Ovary (tissue), 9 donors: Measurements from ENCODE around the gene GALNT15. TPM values are rescaled to one million over a fixed set of nuclear protein-coding genes. Genes with fewer than 3 reads are reported as not detected.

Experiments used
- DNase-seq, 5 donors: peaks; one replicate each; pipeline ENCODE4 v3.0.0-alpha.2; 2019 to 2020
- H3K27ac ChIP-seq, 2 donors: fragments of 200-600 bp; one replicate each; pipeline versions ENCODE4 v1.5.1 to v1.8.0; 2019 to 2022
- H3K27me3 ChIP-seq: fragments of 200-600 bp; one replicate; pipeline ENCODE4 v1.8.0; 2022
- H3K36me3 ChIP-seq: fragments of 200-600 bp; sonication (generic); one replicate; pipeline ENCODE4 v1.5.1; 2019
- H3K4me1 ChIP-seq: one replicate; pipeline ENCODE4 v1.8.1; 2013; ENCODE audit warnings: mild to moderate bottlenecking, moderate library complexity; ENCODE audit not compliant: insufficient read depth
- H3K4me3 ChIP-seq: fragments of 200-600 bp; sonication (generic); one replicate; pipeline ENCODE4 v1.5.1; 2017
- H3K9me3 ChIP-seq, 2 donors: fragments of 200-600 bp in 1 of 2; sonication (generic) in 1 of 2; one replicate each; pipeline versions ENCODE4 v1.5.1 to v1.8.1; 2013 to 2019; ENCODE audit warnings: mild to moderate bottlenecking in 1 of 2, moderate library complexity in 1 of 2
- EP300 ChIP-seq: sonication (generic); formaldehyde crosslinking; IDR thresholded peaks from one replicate; pipeline ENCODE4 v1.6.1; 2017; ENCODE audit warnings: antibody characterized with exemption
- POLR2A ChIP-seq: fragments of 450-650 bp; IDR thresholded peaks from one replicate; pipeline ENCODE4 v1.6.1; 2017; ENCODE audit warnings: antibody characterized with exemption, mild to moderate bottlenecking, moderate library complexity
- WGBS, 3 donors: extraction: QIAGEN DNeasy Blood & Tissue Kit in 1 of 3; methylation state at CpG; one replicate each; pipeline versions ENCODE4 v1.1.5 to v1.1.7; 2013 to 2017; 5-methylcytosine and 5-hydroxymethylcytosine counted together
- intact Hi-C, 4 donors: fragments of 100-400 bp; cut with DNase I; formaldehyde crosslinking; loops; one replicate each; pipeline versions ENCODE4 v1.11.0 to v1.15.1; 2022 to 2023
- polyA plus RNA-seq, 2 donors: library from polyadenylated mRNA; stranded (reverse); fragments of 200-250 nt in 1 of 2; fragments of 350-450 nt in 1 of 2; fragmentation: Illumina TruSeq in 1 of 2; extraction: RNeasy Lipid Tissue Mini Kit (QIAGEN cat#74804) in 1 of 2; gene quantifications; one replicate each; pipeline ENCODE4 v1.2.3, GENCODE V29; 2013 to 2014
- total RNA-seq, 7 donors: library from RNA; depleted of rRNA in 2 of 7; stranded (reverse); fragments of >200 nt in 2 of 7; fragmentation: NEBNext Ultra II Directional in 3 of 7; extraction: Animal tissue kit (Norgen Biotek cat#: 25700) in 3 of 7; gene quantifications; one replicate each; pipeline versions ENCODE4 v1.1.0 to v1.2.4, GENCODE V29; 2016 to 2023
- TF ChIP-seq, protein P1 (sequence below), 3 donors: fragments of 450-650 bp in 2 of 3; fragments of 200-600 bp in 1 of 3; IDR thresholded peaks; one replicate each; pipeline versions ENCODE4 v1.5.1 to v1.8.0; 2016 to 2022; ENCODE audit warnings: antibody characterized with exemption in 3 of 3, mild to moderate bottlenecking in 1 of 3
- donor health status: DM: no; HTN: no; CAD: no; lungs with moderate emphysema.
- donor health status: DM: no; HTN: no; CAD: no.
- donor health status: Bipolar disorder and iron deficiency.
- donor health status: DM: yes; HTN: yes; CAD: no.
- donor health status: DM: no; HTN: no; CAD: no.
- donor health status: DM: yes; HTN: yes; CAD: no.

The GALNT15 gene
- total and polyA plus RNA-seq, 9 donors: 14.5 to 118 (median 28.5) TPM

DNA sequence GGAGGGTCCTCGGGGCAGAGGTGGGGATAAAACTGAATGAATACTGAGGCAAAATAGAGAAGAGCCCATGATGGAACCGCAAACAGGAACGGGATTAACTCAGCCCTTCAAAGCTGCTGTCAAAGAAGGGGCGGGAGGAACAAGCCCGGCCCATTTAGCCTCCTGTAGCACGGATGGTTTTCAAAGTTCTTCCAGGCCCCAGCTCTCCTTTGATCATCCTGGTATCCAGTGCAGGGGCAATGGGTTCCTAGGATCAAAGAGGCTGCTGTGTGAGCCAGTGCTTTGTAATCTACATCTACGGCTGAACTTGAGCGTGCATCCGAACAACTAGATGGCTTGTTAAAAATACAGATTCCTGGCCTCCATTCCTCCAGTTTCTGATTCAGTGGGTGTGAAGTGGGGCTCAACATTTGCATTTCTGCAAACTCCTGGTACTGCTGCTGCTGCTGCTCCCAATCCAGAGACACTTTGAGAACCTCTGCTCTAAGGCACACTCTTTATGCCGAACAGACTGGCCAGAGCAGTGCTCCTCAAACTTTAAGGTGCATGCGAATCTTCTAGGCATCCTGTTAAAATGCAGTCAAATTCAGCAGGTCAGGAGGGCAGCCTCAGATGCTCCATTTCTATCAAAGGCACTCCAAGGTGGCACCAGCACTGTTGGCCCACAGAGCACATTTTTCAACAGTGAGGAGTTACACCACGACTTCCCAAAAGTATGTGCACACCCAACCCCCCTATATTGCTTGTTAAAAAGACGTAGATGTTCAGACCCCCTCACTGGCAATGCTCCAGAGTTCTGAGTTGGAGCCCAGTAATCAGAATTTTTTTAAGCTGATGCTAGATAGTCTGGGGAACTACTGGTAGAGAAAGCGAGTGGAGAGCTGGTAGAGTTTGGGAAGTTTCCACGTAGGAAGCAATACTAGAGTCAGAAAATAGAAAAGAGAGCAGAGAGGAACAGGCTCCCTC lies 5.6 kb downstream of the GALNT15 start:
- H3K27me3 ChIP-seq: no peaks in the 10 kb centered on the region
- 90 to 92% (median 91%) methylated on average over 15 of the region's 15 CpGs for WGBS, 3 donors
- H3K27ac ChIP-seq: no peak overlapping the region
- intact Hi-C loops: loop anchor here (5.0 to 10.0 kb wide), 6 partner anchors 57 to 368 kb away; no protein-coding TSS in a partner anchor
- no peak overlapping the region for H3K4me3 ChIP-seq
- H3K9me3 ChIP-seq: no peaks in the 10 kb centered on the region
- TF ChIP-seq, protein P1, sequence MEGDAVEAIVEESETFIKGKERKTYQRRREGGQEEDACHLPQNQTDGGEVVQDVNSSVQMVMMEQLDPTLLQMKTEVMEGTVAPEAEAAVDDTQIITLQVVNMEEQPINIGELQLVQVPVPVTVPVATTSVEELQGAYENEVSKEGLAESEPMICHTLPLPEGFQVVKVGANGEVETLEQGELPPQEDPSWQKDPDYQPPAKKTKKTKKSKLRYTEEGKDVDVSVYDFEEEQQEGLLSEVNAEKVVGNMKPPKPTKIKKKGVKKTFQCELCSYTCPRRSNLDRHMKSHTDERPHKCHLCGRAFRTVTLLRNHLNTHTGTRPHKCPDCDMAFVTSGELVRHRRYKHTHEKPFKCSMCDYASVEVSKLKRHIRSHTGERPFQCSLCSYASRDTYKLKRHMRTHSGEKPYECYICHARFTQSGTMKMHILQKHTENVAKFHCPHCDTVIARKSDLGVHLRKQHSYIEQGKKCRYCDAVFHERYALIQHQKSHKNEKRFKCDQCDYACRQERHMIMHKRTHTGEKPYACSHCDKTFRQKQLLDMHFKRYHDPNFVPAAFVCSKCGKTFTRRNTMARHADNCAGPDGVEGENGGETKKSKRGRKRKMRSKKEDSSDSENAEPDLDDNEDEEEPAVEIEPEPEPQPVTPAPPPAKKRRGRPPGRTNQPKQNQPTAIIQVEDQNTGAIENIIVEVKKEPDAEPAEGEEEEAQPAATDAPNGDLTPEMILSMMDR (IDR thresholded peaks at IDR 0.05): no peak
- H3K36me3 ChIP-seq: no peaks in the 10 kb centered on the region
- no peak for DNase-seq
- peaks cover 8% of the 10 kb centered on the region for H3K4me1 ChIP-seq

DNA sequence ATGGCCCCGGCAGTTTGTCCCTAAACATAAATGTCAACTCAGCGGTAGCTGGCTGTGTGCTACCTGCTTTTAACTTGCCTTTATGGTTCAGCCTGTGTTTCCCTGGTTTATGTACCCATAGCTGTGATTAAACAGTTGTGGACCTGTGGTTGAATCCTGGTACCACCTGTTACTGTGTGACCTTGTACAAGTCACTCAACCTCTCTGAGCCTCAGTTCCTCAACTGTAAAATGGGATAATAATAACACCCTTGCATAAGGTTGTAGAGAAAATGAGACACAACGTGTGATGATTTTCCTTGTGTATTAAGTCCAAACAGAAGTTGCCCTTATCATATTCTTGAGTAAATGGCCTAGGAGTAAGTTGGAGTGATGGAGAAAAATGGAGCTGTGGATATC lies 6.3 kb downstream of the GALNT15 start:
- Histone ChIP-seq H3K9me3 (no peaks in the 10 kb centered on the region), H3K4me3 (no peak overlapping the region), H3K27me3 (no peaks in the 10 kb centered on the region), H3K27ac (no peak overlapping the region), H3K36me3 (no peaks in the 10 kb centered on the region), H3K4me1 (peaks cover 4% of the 10 kb centered on the region)
- intact Hi-C loops: loop anchor here in 1 of 4 donors (5.0 kb wide), 1 partner anchor 57 kb away; no protein-coding TSS in a partner anchor
- TF ChIP-seq POLR2A (no peak), EP300 (no peak)
- TF ChIP-seq, protein P1 (IDR thresholded peaks at IDR 0.05): no peak
- DNase-seq: no peak
- WGBS, 3 donors: 91 to 93% (median 93%) methylated on average over 3 of the region's 3 CpGs

DNA sequence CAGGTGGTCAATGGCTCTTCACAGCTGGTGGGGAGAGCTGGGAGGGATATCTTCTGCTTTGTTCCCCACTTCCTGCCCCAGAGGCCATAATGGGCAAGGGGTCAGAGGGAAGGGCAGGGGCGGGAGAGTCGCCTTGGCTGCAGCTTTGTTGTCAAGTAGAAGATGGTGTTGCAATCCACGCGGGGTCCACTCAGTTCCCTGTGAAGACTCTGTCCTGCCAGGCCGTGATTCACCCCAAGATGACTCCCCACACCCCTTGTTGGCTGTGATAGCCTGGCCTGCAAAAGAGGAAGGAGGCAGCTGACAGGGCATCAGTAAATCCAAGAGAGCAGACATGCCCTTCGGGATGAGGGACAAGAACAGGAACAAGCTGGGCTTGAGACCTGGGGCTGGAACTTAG lies 6.9 kb downstream of the GALNT15 start:
- no peaks in the 10 kb centered on the region for H3K36me3 ChIP-seq
- 71 to 84% (median 80%) methylated on average over 6 of the region's 6 CpGs for WGBS, 3 donors
- H3K27ac ChIP-seq: no peak overlapping the region
- H3K9me3 ChIP-seq: no peaks in the 10 kb centered on the region
- no peak overlapping the region for H3K4me3 ChIP-seq
- intact Hi-C loops: loop anchor here in 1 of 4 donors (5.0 kb wide), 1 partner anchor 56 kb away; no protein-coding TSS in a partner anchor
- peaks cover 4% of the 10 kb centered on the region for H3K4me1 ChIP-seq
- no peaks in the 10 kb centered on the region for H3K27me3 ChIP-seq
- TF ChIP-seq, protein P1 (IDR thresholded peaks at IDR 0.05): no peak
- TF ChIP-seq EP300 (no peak), POLR2A (no peak)
- DNase-seq: peak in 2 of 5 donors; percentile 51 to 67

DNA sequence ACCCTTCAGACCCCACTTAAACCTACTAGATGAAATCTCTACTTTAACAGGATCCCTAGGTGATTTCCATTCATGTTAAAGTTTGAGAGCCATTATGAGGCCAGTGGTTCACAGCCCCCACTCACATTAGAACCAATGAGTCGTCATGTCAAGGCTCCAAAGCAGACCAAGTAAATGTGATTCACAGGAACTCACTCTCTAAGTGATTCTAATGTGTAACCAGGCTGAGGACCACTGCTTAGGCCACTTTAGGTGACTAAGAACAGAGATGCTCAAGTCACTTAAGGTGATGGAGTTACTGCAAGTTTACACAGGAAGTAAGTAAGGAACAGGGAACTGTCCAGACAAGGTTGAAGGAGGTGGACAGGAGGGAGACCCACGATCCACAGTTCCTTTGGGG lies 7.7 kb downstream of the GALNT15 start:
- Histone ChIP-seq H3K4me1 (peaks cover 4% of the 10 kb centered on the region), H3K27me3 (no peaks in the 10 kb centered on the region), H3K36me3 (no peaks in the 10 kb centered on the region), H3K9me3 (no peaks in the 10 kb centered on the region), H3K4me3 (no peak overlapping the region), H3K27ac (no peak overlapping the region)
- DNase-seq: no peak
- intact Hi-C loops: loop anchor here in 1 of 4 donors (5.0 kb wide), 1 partner anchor 55 kb away; no protein-coding TSS in a partner anchor
- WGBS, 3 donors: 85 to 96% (median 93%) methylated on average over 2 of the region's 2 CpGs
- TF ChIP-seq, protein P1 (IDR thresholded peaks at IDR 0.05): no peak
- TF ChIP-seq POLR2A: no peak
- TF ChIP-seq EP300: no peak
